Activated gamma-delta T cell treated with Interleukin-2 at 50 U/mL for 16 hours (primary cell): Measurements from ENCODE around the gene GPR3.
A peak's percentile ranks its signal among the peaks of the same experiment; 100 is the strongest.

ENCODE experiments used
- DNase-seq: peaks from one replicate; pipeline ENCODE4 v3.0.0-alpha.2; 2020

GPR3 gene

GRCh38 chr1:27392096-27392777, at the start of gene GPR3:
GPR3 (plus strand) TSS chr1:27392622; CDS start chr1:27393799, 1,177 bp downstream.
- DNase-seq: peak; percentile 91

GRCh38 chr1:27342778-27343638, 49.4 kb upstream of the GPR3 start:
- peak; percentile 86 for DNase-seq

DNA sequence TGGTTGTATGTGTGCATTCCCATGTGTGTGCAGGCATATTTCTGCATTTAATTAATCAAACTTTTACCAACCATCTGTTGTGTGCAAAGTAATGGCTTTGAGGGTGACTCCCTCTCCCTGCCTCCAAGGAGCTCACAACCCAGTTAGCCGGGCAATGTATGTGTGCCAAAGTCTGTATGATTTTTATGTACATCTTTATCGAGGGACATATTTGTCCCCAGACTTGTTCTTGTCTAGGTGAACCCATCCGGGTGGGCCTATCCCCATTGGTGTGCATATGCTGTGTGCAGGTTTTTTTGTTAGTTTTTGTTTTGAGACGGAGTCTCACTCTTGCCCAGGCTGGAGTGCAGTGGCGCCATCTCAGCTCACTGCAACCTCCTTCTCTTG, 48.8 kb upstream of the GPR3 start:
- DNase-seq: no peak

DNA sequence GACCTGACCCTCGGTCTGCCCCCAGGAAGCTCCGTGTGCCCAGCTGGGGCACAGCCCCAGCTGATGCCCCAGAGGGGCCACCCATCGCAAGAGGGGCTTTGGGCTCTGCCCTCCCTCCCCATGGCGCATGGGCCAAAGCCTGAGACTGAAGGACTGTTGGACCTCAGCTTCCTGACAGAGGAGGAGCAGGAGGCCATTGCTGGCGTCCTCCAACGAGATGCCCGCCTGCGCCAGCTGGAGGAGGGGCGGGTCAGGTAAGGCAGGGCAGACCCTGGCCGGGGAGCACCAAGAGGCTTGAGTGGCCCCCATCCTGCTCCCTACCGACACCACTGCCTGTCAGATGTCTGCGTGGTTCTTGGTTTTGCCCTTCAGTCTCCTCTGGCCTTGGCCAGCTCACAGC, 47.1 kb upstream of the GPR3 start:
- no peak for DNase-seq

- no peak for DNase-seq
Observed at GRCh38 chr1:27346357-27346756, 46.1 kb upstream of the GPR3 start.

- no peak for DNase-seq
Observed at GRCh38 chr1:27346991-27347624, 45.3 kb upstream of the GPR3 start.

GRCh38 chr1:27348861-27349783, 43.3 kb upstream of the GPR3 start:
- peak; percentile 45 for DNase-seq

GRCh38 chr1:27349784-27350662, 42.4 kb upstream of the GPR3 start:
- DNase-seq: no peak

DNA sequence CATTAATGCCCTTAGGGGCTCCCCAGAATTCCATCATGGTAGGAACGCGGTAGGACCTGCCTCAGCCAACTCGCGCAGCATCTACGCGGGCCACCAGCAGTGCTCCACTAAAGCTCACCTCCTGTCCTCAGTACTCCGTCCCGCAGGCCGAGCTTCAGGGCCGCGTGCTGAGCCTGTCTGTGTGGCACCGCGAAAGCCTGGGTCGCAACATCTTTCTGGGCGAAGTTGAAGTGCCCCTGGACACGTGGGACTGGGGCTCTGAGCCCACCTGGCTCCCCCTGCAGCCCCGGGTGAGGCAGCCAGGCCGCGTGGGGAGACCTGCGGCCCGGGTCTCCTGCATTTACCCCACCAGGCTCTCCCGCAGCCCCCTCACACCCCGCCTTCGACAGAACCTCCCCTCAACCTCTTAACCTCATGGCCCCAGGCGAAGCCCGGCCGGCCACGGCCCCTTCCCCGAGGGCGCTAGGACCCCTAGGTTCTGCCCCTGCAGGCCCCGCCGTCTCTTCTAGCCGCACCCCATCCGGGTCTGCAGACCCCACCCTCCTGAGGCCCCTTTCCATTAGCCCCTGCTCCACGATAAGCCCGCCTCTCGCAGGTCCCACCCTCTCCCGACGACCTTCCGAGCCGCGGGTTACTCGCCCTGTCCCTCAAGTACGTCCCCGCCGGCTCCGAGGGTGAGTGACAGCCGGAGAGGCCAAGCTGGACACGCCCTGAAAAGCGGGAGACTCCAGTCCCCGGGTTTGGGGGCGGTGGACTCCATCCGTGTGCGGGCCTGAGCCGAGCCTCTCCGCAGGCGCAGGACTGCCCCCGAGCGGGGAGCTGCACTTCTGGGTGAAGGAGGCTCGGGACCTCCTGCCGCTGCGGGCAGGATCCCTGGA, 41.5 kb upstream of the GPR3 start:
- no peak for DNase-seq

DNA sequence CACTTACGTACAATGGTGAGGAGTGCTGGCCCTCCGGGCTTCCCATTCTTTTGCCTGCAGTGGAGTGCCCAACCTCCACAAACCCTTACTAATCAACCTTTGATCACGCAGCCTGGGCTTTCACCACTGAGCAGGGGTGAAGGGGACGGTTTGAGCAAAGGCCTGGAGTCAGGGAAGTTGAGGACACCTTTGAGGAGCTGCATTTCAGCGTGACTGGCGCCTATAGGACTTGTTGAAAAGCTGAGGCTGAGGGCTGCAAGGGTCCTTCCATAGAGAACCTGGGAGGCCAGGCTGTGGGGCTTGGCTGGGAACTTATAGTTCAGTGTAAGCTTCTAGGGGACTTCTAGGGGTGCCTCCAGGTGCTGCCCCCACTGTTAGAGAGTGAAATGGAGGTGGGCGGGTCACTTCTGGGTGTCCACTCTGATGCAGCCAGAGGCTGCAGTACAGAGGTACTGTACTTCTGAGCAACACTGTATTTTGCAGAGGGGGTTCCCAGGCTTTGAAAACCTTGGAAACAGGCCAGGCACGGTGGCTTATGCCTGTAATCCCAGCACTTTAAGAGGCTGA, 40.8 kb upstream of the GPR3 start:
- no peak for DNase-seq

GRCh38 chr1:27353166-27353565, 39.3 kb upstream of the GPR3 start:
- DNase-seq: no peak

- no peak for DNase-seq
Observed at GRCh38 chr1:27353629-27354028, 38.8 kb upstream of the GPR3 start.

- DNase-seq: no peak
Observed at GRCh38 chr1:27355683-27356082, 36.7 kb upstream of the GPR3 start.

- no peak for DNase-seq
Observed at GRCh38 chr1:27356277-27356618, 36.2 kb upstream of the GPR3 start.

DNA sequence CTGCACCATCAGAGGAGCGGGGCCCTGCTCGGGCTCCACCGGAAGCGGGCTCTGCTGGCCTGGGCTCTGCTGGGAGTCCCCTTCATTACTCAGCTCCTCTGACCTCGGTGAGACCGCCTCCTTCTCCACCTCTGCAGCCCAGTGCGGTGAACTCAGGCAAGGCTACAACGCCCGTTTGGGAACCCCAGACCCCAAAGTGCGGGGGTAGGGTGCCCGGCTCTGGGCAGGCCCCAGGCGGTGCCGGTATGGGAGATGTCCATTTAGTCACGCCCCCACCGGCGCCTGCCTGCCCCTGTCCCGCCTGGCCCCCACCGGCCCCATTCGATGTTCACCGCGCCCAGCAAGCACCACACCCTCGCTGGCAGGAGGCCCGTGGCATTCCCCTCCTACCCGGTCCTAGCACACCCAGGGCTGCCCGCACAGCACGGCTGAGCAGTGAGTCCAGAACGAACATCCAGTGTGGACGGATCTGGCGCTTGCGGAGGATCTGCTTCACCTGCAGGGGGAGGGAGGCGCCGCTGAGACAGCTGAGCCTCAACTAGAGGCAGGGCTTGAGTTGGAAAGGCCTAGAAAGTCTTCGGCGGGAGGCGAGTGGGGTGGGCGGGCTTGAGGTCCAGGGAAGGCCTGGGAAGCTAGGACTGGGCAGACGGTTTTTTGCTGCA, 35.7 kb upstream of the GPR3 start:
- DNase-seq: no peak

- peak; percentile 80 for DNase-seq
Observed at GRCh38 chr1:27357281-27358037, 35.0 kb upstream of the GPR3 start.

- DNase-seq: no peak
Observed at GRCh38 chr1:27358038-27358927, 34.1 kb upstream of the GPR3 start.

DNA sequence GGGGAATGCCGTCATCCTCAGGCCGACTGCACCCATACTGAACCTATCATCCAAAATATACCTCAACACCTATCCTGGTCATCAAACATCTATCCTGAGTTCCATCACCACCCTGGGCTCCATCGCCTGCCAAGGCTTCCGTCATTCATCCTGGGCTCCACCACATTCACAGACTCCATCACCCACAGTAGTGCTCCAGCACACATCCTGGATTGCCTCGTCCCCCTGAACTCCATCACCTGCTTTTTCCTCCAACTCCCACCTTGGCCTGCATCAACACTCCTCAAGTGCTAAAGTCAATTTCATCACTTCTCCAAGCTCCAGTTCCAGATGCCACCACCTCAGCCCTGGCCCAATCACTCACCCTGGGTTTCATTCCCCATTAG, 33.5 kb upstream of the GPR3 start:
- no peak for DNase-seq
